Bone marrow (tissue), 2 donors: ENCODE results near the gene ASAP2.

Source experiments
- DNase-seq, 2 donors: peaks; one replicate each; lab custom pipeline; 2025; lab: John Stamatoyannopoulos, UW

Gene ASAP2

DNA sequence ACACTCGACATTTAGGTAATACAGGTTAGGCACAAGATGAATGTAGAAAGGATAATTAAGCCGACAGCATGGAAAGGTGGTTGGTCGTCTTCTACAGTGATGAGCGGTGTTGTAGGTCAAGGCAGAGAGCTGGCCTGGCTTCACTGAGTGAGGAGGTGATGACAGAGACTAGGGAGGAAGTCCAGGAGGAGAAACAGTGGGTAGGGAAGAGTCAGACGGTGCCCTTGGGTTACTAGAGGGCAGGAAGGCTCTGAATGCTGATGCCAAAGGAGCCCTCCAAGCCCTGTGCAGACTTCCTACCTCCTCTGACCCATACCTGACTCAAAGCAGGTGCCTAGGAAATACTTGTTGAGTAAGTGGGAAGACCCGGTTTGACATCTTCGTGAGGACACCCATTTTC, 116.0 kb downstream of the ASAP2 start:
- DNase-seq = no peak

DNA sequence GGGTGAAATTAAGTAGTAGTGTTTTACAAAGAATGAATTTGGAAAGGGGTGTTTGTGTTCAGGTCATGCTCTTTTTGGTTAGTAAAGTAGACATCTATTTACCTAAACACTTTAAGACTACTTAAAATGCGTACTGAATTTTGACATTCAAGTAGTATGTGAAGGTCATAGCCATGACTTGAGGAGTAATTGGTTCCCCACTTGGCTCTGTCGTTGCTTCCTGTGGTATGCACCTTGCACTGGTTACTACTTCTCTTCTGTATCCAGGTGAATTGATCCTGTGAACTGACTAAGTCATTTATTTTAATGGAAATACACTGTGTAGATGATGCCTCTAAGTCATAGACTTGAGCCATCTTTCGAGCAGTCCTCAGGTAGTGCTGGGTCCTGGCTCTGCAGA, 118.8 kb downstream of the ASAP2 start:
- DNase-seq = no peak

GRCh38 chr2:9326975-9327374, 120.4 kb downstream of the ASAP2 start:
- no peak for DNase-seq

- DNase-seq = peak in 1 of 2 donors; percentile 70
Observed at GRCh38 chr2:9327873-9328352, 121.3 kb downstream of the ASAP2 start.

DNA sequence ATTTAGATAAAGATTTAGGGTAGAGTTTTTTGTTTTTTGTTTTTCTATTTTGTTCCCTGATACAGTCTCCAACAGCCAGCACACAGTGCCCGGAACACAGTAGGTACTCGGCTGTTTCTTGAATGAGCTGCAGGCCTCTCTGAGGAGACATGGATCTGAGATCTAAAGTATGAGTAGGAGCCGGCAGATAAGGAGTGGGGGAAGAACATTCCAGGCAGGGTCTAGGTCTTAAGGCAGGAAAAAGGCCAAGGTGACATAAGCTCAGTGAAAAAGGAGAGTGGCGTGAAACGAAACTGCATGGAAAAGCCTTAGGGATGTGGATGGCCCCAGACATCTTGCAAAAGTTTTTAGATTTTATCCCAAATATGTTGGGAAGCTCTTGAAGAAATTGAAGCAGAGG, 122.3 kb downstream of the ASAP2 start:
- DNase-seq = no peak

DNA sequence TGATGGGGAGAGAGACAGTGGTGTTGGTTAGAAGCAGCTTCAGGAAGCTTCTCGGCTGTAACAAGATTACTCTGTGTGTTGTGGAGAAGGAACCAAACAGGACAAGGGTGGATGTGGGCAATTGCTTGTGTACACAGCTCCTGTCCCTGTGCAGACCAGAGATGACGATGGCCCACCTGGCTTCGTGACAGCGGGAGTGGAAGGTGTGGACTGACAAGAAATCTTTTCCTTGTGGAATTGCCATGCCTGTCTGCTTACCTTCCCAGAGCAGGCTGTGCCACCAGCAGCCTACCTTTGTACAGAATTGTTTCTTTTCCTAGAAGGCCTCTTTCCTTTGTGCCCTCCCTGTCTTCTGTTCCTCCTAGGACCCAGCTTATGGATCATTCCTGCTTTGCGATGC, 122.9 kb downstream of the ASAP2 start:
- DNase-seq = no peak

GRCh38 chr2:9330612-9331270, 124.1 kb downstream of the ASAP2 start:
- DNase-seq = peak in 1 of 2 donors; percentile 67

GRCh38 chr2:9331704-9332103, 125.1 kb downstream of the ASAP2 start:
- DNase-seq = no peak

GRCh38 chr2:9332136-9332852, 125.7 kb downstream of the ASAP2 start:
- no peak for DNase-seq

DNA sequence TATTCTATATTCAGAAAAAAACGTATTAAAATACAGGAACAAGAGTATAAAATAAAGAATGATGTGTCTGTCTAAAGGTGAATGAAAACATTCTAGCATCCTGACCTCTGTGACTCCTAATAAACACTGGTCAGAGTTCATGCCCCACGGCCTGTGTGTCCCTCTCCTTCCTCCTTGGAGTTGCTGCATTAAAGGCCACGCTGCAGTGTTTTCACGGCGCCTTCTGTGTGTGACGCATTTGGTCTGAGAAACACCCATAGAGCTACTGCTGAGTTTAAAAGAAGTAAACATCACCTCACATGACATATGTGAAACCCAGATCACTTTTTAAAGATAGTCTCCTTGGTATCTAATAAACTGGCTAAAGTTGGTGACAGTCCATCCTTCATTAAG, 126.2 kb downstream of the ASAP2 start:
- DNase-seq = no peak

GRCh38 chr2:9333591-9334171, 127.1 kb downstream of the ASAP2 start:
- DNase-seq = peak in 1 of 2 donors; percentile 52

- DNase-seq = no peak
Observed at GRCh38 chr2:9334761-9335160, 128.1 kb downstream of the ASAP2 start.

GRCh38 chr2:9335322-9335832, 128.8 kb downstream of the ASAP2 start:
- DNase-seq = peak in 1 of 2 donors; percentile 57

DNA sequence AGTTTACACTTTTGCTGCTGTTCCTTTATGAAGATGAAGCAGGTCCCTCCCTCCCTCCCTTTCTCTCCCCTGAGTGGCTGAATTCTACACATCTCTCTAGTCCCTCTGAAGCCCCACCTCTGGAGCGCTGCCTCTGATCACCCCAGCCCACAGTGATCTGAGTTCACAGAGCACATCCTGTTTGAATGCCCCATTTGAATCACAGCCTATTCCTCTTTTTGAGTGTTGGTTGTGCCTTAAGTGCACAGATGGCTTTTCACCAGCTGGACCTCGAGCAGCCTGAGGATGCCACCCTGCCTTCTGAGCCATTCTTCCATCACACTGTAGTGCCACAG, 129.6 kb downstream of the ASAP2 start:
- peak in 1 of 2 donors; percentile 50 for DNase-seq

DNA sequence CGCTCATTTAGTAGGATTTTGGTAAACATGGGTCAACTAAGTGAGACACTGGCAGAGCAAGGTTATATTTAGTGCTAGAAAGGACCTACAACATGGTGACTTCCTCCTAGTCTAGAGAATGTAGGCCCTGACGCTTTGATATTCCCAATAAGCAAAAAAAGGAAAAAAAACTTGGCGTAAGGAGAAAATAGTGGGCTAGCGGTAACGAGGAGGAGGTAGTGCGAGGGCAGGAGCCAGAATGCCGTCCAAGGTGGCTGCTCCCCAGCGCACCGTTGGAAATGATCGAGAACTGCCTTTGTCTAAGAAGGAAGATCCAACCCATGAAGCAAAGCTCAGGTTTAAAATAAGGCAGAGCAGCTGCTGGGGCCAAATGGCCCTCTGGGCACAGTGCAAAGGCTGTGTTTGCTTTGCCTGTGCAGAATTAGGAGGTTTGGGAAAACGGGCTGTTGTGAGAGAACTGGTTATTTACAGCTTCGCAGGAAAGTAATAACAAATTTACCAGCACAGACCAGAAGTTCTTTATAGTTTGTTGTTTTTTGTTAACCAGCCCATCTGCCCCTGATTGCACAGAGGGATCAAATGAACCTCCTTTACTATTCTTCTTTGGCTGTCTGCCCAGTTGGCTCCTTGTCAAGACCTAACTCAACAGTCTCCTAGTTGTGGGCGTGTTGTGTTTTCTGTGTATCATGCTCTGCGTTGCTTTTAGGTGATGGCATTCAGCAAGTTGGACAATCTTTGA, 130.1 kb downstream of the ASAP2 start:
- DNase-seq = no peak

DNA sequence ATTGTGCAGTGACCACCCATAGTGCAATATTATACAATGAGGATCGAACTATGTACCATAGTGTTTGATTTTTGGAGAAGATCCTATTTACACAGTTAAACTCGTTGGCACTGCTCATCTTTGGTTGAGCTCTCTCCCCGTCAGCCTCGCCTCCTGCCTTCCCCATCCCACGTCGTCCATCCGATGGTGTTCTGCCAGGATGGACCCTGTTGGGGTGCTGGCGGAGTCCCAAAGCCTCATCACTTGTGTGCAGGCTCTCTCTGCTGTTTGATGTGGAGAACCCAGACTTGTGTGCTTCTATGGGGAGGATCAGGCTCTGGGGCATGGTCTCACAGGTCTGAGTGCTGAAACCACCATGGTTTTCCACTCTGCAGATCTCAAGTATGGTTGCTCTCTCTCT, 131.3 kb downstream of the ASAP2 start:
- DNase-seq = no peak

DNA sequence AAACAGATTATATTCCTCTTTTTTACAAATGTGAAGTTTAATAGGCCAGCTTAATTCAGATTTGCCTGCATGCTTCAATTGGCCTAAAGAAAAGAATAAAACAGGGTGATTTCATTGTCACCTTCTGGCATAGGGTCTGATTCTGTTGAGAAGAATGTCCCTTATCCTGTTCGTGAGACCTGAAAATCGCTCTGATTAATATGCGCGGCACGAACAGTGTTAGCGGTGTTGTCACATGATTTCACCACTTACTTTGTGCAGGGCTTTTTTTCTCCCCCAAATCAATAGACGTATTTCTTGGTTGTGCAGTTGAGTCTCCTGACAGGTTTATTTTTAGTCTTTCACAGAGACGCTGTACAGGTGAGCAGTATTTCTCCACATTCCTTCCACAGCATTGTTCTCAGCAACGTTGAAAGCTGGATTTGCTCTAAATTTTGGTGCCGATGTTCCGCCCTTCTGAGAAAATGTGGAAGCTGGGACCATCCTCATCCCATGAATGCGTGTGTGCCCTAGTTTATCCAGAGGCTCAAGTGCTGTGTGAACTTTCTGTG, 134.8 kb downstream of the ASAP2 start:
- DNase-seq = no peak

DNA sequence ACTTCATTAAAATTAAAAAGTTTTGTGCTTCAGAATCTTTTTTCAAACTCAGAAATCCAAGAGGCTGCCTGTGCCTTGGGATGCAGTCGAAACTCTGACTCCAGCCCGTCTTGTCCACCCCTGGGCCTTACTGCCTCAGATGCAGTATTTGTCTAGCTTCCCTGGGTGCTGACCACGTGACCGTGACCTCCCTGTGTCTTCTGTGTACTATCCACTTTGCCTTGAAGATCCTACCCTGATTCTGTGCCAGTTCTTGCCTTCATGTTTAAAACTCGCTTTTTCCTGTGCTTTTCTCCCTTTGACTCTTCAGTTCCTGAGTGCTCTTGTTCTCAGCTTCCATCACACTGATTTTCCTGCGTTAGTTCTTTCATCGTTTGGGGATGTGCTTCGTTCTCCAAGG, 136.0 kb downstream of the ASAP2 start:
- no peak for DNase-seq

GRCh38 chr2:9343524-9343923, 136.9 kb downstream of the ASAP2 start:
- DNase-seq = no peak

- no peak for DNase-seq
Observed at GRCh38 chr2:9344434-9344833, 137.8 kb downstream of the ASAP2 start.

- DNase-seq = no peak
Observed at GRCh38 chr2:9345343-9345742, 138.7 kb downstream of the ASAP2 start.

DNA sequence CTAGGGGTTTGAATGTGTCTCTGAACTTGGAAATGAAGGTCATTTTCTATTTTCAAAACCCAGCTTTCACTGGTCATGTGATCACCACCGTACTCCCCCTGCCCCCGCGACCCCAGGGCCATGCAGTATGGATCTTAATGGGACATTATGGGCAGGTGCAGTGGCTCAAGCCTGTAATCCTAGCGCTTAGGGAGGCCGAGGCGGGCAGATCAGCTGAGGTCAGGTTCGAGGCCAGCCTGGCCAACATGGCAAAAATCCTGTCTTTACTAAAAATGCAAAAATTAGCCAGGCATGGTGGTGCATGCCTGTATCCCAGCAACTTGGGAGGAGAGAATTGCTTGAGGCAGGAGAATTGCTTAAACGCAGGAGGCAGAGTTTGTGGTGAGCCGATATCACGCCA, 139.4 kb downstream of the ASAP2 start:
- no peak for DNase-seq
